Lung (tissue), 12 donors: ENCODE measurements around the gene CNMD. TPM values are rescaled to one million over a fixed set of nuclear protein-coding genes. Genes with fewer than 3 reads are reported as not detected.
"Not testable (repeated sequence)": the region's sequence is repeated elsewhere in the genome, so short reads cannot be mapped to it uniquely, and the experiment has no call there.

Experiments used
- ATAC-seq: fragments of 200-7000 bp; cut with Tn5 transposase; one replicate; pipeline ENCODE4 v1.9.1; 2020; ENCODE audit warnings: moderate number of reproducible peaks; ENCODE audit not compliant: insufficient read depth, low FRiP score
- DNase-seq, 3 donors: peaks; one replicate each; pipeline ENCODE4 v3.0.0-alpha.2; 2013 to 2017
- H3K27ac ChIP-seq, 2 donors: one replicate each; pipeline ENCODE4 v1.5.1; 2013; ENCODE audit warnings: mild to moderate bottlenecking in 2 of 2, moderate library complexity in 2 of 2, control low read depth in 1 of 2, inconsistent platforms in 1 of 2, low read depth in 1 of 2, low read length in 1 of 2
- H3K27me3 ChIP-seq, 3 donors: one replicate each; pipeline ENCODE4 v1.5.1; 2013; ENCODE audit warnings: low read length in 2 of 3; ENCODE audit not compliant: control insufficient read depth in 3 of 3, insufficient read depth in 3 of 3
- H3K36me3 ChIP-seq, 4 donors: one replicate each; pipeline ENCODE4 v1.5.1; 2013; ENCODE audit warnings: low read length in 4 of 4, mild to moderate bottlenecking in 1 of 4, moderate library complexity in 1 of 4; ENCODE audit not compliant: control insufficient read depth in 4 of 4, insufficient read depth in 4 of 4
- H3K4me1 ChIP-seq, 5 donors: one replicate each; pipeline ENCODE4 v1.5.1; 2013; ENCODE audit warnings: low read length in 5 of 5, mild to moderate bottlenecking in 2 of 5, moderate library complexity in 1 of 5; ENCODE audit not compliant: control insufficient read depth in 5 of 5, insufficient read depth in 5 of 5
- H3K4me3 ChIP-seq: one replicate; pipeline ENCODE4 v1.5.1; 2013; ENCODE audit warnings: mild to moderate bottlenecking, control low read depth, moderate library complexity
- H3K9ac ChIP-seq, 2 donors: one replicate each; pipeline ENCODE4 v1.5.1; 2013; ENCODE audit warnings: low read length in 2 of 2, control low read depth in 1 of 2; ENCODE audit not compliant: insufficient read depth in 1 of 2
- H3K9me3 ChIP-seq, 4 donors: one replicate each; pipeline ENCODE4 v1.5.1; 2013; ENCODE audit warnings: low read length in 3 of 4, mild to moderate bottlenecking in 1 of 4, moderate library complexity in 1 of 4; ENCODE audit not compliant: control insufficient read depth in 4 of 4, insufficient read depth in 3 of 4
- WGBS, 2 donors: extraction: QIAGEN DNeasy Blood & Tissue Kit; methylation state at CpG; one replicate each; pipeline ENCODE4 v1.1.7; 2013; 5-methylcytosine and 5-hydroxymethylcytosine counted together
- polyA plus RNA-seq, 2 donors: library from polyadenylated mRNA; stranded (reverse); fragments of 200-250 nt; gene quantifications; one replicate each; pipeline ENCODE4 v1.2.1, GENCODE V29; 2013
- total RNA-seq, 2 donors: library from RNA; depleted of rRNA in 1 of 2; stranded (reverse); fragments of >200 nt in 1 of 2; gene quantifications; one replicate each; pipeline ENCODE4 v1.2.1, GENCODE V29; 2014 to 2021
- TF ChIP-seq, protein P1 (sequence below): IDR thresholded peaks from 2 replicates; pipeline ENCODE4 v1.5.1; 2012; ENCODE audit warnings: mild to moderate bottlenecking; ENCODE audit errors: control extremely low read depth, extremely low read depth
- donor health status: control.
- donor health status: control.
- donor health status: Bipolar disorder and iron deficiency.
- donor health status: healthy.
- donor health status: DM: yes; HTN: yes; CAD: no.

Gene CNMD
- total and polyA plus RNA-seq, 4 donors: 0.09 to 1.2 (median 0.10) TPM; not detected in 1

DNA sequence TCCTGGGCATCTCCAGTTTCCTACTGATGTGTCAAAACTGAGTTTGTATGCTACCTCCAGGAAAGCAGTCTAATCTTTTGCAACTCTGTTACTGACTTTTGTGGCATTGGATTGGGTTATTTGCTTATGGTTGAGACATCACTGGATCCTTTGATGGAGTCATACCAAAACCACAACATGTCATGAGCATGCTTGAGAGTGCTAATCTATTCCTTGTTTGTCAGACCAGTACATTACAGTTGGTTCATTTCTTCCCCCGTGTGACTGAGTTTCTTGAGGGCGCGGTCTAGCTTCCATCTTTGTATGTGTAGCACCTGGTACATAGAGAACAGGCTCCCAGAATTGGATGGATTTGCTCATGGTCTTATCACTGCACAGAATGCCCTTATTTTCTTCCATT lies 43.8 kb downstream of the CNMD start:
- no peaks in the 10 kb centered on the region for H3K9me3 ChIP-seq
- no peak overlapping the region for H3K27ac ChIP-seq
- H3K4me1 ChIP-seq: peaks cover 0 to 2% (median 0%) of the 10 kb centered on the region in 5 donors
- DNase-seq: no peak
- no peak overlapping the region for H3K4me3 ChIP-seq
- ATAC-seq: no peak
- 52 to 71% methylated on average over 3 of the region's 3 CpGs for WGBS, 2 donors
- H3K9ac ChIP-seq: no peak overlapping the region
- H3K27me3 ChIP-seq: no peaks in the 10 kb centered on the region
- TF ChIP-seq, protein P1, sequence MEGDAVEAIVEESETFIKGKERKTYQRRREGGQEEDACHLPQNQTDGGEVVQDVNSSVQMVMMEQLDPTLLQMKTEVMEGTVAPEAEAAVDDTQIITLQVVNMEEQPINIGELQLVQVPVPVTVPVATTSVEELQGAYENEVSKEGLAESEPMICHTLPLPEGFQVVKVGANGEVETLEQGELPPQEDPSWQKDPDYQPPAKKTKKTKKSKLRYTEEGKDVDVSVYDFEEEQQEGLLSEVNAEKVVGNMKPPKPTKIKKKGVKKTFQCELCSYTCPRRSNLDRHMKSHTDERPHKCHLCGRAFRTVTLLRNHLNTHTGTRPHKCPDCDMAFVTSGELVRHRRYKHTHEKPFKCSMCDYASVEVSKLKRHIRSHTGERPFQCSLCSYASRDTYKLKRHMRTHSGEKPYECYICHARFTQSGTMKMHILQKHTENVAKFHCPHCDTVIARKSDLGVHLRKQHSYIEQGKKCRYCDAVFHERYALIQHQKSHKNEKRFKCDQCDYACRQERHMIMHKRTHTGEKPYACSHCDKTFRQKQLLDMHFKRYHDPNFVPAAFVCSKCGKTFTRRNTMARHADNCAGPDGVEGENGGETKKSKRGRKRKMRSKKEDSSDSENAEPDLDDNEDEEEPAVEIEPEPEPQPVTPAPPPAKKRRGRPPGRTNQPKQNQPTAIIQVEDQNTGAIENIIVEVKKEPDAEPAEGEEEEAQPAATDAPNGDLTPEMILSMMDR: no peak
- peaks cover 0 to 7% (median 1%) of the 10 kb centered on the region in 4 donors for H3K36me3 ChIP-seq

DNA sequence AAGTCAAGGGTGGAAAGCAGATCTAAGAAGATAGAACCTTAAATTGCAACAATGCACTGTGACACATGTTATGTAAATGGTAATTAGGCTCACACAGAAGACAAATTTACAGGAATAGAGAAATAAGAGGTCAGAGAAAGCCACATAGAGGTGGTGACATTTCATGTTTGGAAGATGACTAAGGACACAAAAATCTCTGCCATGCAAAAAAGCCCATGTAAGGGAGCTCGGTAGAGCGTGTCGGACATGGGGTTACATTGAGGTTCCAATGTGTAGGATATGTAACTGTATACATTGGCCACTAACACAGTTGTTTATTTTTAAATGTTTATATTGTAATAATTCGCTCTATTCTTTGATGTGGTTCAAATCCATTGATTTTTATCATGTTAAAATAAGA lies 53.2 kb downstream of the CNMD start:
- 88 to 90% methylated on average over 4 of the region's 4 CpGs for WGBS, 2 donors
- no peak for ATAC-seq
- no peak overlapping the region for H3K4me3 ChIP-seq
- H3K36me3 ChIP-seq: peaks cover 0 to 40% (median 14%) of the 10 kb centered on the region in 4 donors
- no peaks in the 10 kb centered on the region for H3K4me1 ChIP-seq
- H3K9me3 ChIP-seq: no peaks in the 10 kb centered on the region
- TF ChIP-seq, protein P1: no peak
- DNase-seq: no peak
- no peaks in the 10 kb centered on the region for H3K27me3 ChIP-seq
- no peak overlapping the region for H3K27ac ChIP-seq
- no peak overlapping the region for H3K9ac ChIP-seq

DNA sequence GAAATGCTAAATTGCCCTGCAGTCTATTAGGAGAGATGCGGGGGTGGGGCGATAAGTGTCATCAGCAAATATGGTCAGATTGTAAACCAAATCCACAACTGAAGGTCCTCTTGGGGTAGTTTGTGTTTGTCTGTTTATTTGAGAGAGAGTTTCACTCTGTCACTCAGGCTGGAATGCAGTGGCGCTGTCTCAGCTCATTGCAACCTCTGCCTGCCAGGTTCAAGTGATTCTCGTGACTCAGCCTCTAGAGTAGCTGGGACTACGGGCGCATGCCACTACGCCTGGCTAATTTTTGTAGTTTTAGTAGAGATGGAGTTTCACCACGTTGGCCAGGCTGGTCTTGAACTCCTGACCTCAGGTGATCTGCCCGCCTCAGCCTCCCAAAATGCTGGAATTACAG lies 53.8 kb downstream of the CNMD start:
- not testable (repeated sequence) for H3K4me3 ChIP-seq, H3K27ac ChIP-seq, ATAC-seq, H3K9me3 ChIP-seq, H3K9ac ChIP-seq, H3K4me1 ChIP-seq, H3K27me3 ChIP-seq, DNase-seq
- peaks cover 3 to 41% (median 15%) of the 10 kb centered on the region in 4 donors for H3K36me3 ChIP-seq
- 92 to 96% methylated on average over 9 of the region's 9 CpGs for whole genome bisulfite sequencing, 2 donors

DNA sequence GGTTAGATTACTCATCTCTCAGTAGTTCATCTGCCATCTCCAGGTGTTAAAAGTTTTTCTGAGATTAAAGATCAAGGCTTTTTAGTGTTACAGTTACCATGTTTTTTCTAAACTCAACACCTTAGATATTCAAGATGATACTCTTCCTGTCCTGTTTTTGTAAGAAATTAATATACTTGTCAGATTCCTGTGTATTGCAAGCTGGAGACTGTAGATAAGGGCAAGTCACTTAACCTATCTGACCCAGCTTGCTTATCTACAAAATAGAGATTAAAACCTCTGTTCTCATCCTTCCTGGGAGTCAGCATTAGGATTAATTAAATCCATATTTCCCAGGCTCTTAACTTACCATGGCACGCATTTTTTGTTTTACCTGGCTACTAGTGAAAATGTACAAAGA lies 61.8 kb downstream of the CNMD start:
- TF ChIP-seq, protein P1: no peak
- Histone ChIP-seq H3K36me3 (peaks cover 7 to 38% (median 12%) of the 10 kb centered on the region in 4 donors), H3K9me3 (no peaks in the 10 kb centered on the region), H3K9ac (no peak overlapping the region), H3K4me3 (no peak overlapping the region), H3K4me1 (no peaks in the 10 kb centered on the region), H3K27me3 (no peaks in the 10 kb centered on the region), H3K27ac (no peak overlapping the region)
- DNase-seq (no peak), ATAC-seq (no peak)
- WGBS, 2 donors: 97 to 100% methylated on average over 1 of the region's 1 CpG
